Body of pancreas (tissue), 4 donors: ENCODE data around the gene SIK3.

Source experiments
- POLR2A ChIP-seq, 3 donors: fragments of 450-650 bp; IDR thresholded peaks; one replicate each; pipeline ENCODE4 v1.6.1; 2016; ENCODE audit warnings: antibody characterized with exemption in 3 of 3, mild to moderate bottlenecking in 2 of 3
- TF ChIP-seq, protein P1 (sequence below), 7 experiments: fragments of 450-650 bp in 4 of 7; fragments of 200-600 bp in 3 of 7; sonication (generic) in 3 of 7; IDR thresholded peaks; one replicate each; pipeline ENCODE4 v1.5.1; 2016 to 2019; ENCODE audit warnings: antibody characterized with exemption in 7 of 7

DNA sequence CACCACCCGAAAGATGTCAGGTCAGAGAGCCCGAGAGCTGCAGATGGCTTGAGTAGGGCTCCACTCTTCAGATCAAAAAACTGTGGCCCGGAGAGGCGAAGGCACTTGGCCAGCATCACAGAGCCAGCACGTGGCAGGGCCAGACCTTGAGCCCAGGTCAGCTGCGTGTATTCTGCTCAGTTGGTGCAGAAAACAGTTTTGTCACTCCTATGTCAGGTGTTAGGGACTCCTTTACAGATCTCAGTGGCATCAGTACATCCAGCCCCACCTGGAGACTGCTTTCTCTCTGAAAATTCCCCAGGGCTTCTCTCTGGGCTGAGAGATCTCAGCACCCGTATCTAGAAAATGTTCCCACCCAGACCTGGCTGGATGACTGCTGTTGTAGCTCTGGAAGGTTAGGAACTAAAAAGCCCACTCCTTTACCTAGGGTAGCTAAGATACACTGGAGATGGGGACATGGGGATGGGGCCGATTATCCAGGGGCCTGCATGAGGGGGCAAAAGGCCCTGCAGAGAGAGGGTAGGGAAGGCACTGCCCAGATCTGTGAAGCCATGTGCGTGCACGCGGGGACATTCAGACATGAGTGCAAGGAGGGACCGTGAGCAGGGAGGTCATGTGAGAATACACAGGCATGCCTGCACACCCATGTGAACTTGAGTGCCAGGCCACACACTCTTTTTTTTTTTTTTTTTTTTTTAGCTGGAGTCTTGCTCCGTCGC is 264.3 kb downstream of the SIK3 start:
- TF ChIP-seq, protein P1, sequence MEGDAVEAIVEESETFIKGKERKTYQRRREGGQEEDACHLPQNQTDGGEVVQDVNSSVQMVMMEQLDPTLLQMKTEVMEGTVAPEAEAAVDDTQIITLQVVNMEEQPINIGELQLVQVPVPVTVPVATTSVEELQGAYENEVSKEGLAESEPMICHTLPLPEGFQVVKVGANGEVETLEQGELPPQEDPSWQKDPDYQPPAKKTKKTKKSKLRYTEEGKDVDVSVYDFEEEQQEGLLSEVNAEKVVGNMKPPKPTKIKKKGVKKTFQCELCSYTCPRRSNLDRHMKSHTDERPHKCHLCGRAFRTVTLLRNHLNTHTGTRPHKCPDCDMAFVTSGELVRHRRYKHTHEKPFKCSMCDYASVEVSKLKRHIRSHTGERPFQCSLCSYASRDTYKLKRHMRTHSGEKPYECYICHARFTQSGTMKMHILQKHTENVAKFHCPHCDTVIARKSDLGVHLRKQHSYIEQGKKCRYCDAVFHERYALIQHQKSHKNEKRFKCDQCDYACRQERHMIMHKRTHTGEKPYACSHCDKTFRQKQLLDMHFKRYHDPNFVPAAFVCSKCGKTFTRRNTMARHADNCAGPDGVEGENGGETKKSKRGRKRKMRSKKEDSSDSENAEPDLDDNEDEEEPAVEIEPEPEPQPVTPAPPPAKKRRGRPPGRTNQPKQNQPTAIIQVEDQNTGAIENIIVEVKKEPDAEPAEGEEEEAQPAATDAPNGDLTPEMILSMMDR (IDR thresholded peaks at IDR 0.05): no peak
- TF ChIP-seq POLR2A (IDR thresholded peaks at IDR 0.05): no peak
